H9 (cell line): ENCODE measurements around the gene RPL27A. TPM values are rescaled to one million over a fixed set of nuclear protein-coding genes. Genes with fewer than 3 reads are reported as not detected.
A peak's percentile ranks its signal among the peaks of the same experiment; 100 is the strongest.

Experiments
- DNase-seq: peaks from one replicate; pipeline ENCODE4 v3.0.0-alpha.2; 2017
- H2AFZ ChIP-seq: one replicate; pipeline ENCODE4 v1.6.1; 2013; ENCODE audit warnings: mild to moderate bottlenecking, low read length, control low read depth, moderate library complexity
- H2AK5ac ChIP-seq: 2 replicates; pipeline ENCODE4 v1.6.1; 2013; ENCODE audit warnings: low read length, control low read depth, mixed read lengths; ENCODE audit not compliant: insufficient read length
- H2BK120ac ChIP-seq: one replicate; pipeline ENCODE4 v1.6.1; 2013; ENCODE audit warnings: low read depth, mild to moderate bottlenecking, low read length, control low read depth, inconsistent platforms; ENCODE audit not compliant: poor library complexity, severe bottlenecking
- H2BK12ac ChIP-seq: 2 replicates; pipeline ENCODE4 v1.6.1; 2013; ENCODE audit warnings: low read length, control low read depth, mixed read lengths, low read depth; ENCODE audit not compliant: insufficient read length
- H2BK15ac ChIP-seq: 2 replicates; pipeline ENCODE4 v1.6.1; 2013; ENCODE audit warnings: low read depth, low read length, control low read depth
- H2BK20ac ChIP-seq: one replicate; pipeline ENCODE4 v1.6.1; 2013; ENCODE audit warnings: low read depth, mild to moderate bottlenecking, low read length, control low read depth, inconsistent platforms; ENCODE audit not compliant: poor library complexity, severe bottlenecking
- H2BK5ac ChIP-seq: 2 replicates; pipeline ENCODE4 v1.6.1; 2013; ENCODE audit warnings: low read length, control low read depth, mixed read lengths; ENCODE audit not compliant: insufficient read length
- H3K14ac ChIP-seq: 2 replicates; pipeline ENCODE4 v1.6.1; 2013; ENCODE audit warnings: low read length, control low read depth; ENCODE audit not compliant: insufficient read depth
- H3K18ac ChIP-seq: 2 replicates; pipeline ENCODE4 v1.6.1; 2013; ENCODE audit warnings: low read depth, mild to moderate bottlenecking, mixed read lengths, low read length, control low read depth; ENCODE audit not compliant: insufficient read length
- H3K23ac ChIP-seq: 2 replicates; pipeline ENCODE4 v1.6.1; 2013; ENCODE audit warnings: low read length, control low read depth, mixed read lengths, low read depth; ENCODE audit not compliant: insufficient read length
- H3K23me2 ChIP-seq: 2 replicates; pipeline ENCODE4 v1.6.1; 2013; ENCODE audit warnings: low read depth, mild to moderate bottlenecking, mixed read lengths, low read length, control low read depth; ENCODE audit not compliant: insufficient read length, poor library complexity, severe bottlenecking
- H3K27ac ChIP-seq: 2 replicates; pipeline ENCODE4 v1.5.1; 2013; ENCODE audit warnings: low read length, control low read depth, mixed read lengths, low read depth; ENCODE audit not compliant: insufficient read length
- H3K27me3 ChIP-seq: 2 replicates; pipeline ENCODE4 v1.6.1; 2013; ENCODE audit warnings: low read length, control low read depth, inconsistent platforms; ENCODE audit not compliant: insufficient read depth
- H3K4ac ChIP-seq: 2 replicates; pipeline ENCODE4 v1.6.1; 2013; ENCODE audit warnings: low read depth, mild to moderate bottlenecking, control low read depth, inconsistent platforms, low read length, moderate library complexity
- H3K4me1 ChIP-seq: 2 replicates; pipeline ENCODE4 v1.6.1; 2013; ENCODE audit warnings: low read length, control low read depth, inconsistent platforms; ENCODE audit not compliant: insufficient read depth
- H3K4me2 ChIP-seq: 2 replicates; pipeline ENCODE4 v1.6.1; 2013; ENCODE audit warnings: low read length, control low read depth, mixed read lengths; ENCODE audit not compliant: insufficient read length, insufficient read depth
- H3K56ac ChIP-seq: 2 replicates; pipeline ENCODE4 v1.6.1; 2013; ENCODE audit warnings: low read depth, mild to moderate bottlenecking, mixed read lengths, low read length, control low read depth; ENCODE audit not compliant: insufficient read length
- H3K79me1 ChIP-seq: 2 replicates; pipeline ENCODE4 v1.6.1; 2013; ENCODE audit warnings: low read depth, mild to moderate bottlenecking, moderate library complexity, low read length, control low read depth, inconsistent platforms; ENCODE audit not compliant: insufficient read depth, poor library complexity, severe bottlenecking
- H3K79me2 ChIP-seq: 2 replicates; pipeline ENCODE4 v1.6.1; 2013; ENCODE audit warnings: low read length, control low read depth, inconsistent platforms; ENCODE audit not compliant: insufficient read depth
- H3K9ac ChIP-seq: 2 replicates; pipeline ENCODE4 v1.6.1; 2013; ENCODE audit warnings: low read length, control low read depth, mixed read lengths; ENCODE audit not compliant: insufficient read length; ENCODE audit errors: extremely low read depth
- H3K9me3 ChIP-seq: one replicate; pipeline ENCODE4 v1.6.1; 2013; ENCODE audit warnings: low read depth, low read length, inconsistent platforms; ENCODE audit not compliant: control insufficient read depth
- H3T11ph ChIP-seq: one replicate; pipeline ENCODE4 v1.6.1; 2013; ENCODE audit warnings: mild to moderate bottlenecking, low read length, control low read depth, inconsistent platforms
- H4K20me1 ChIP-seq: one replicate; pipeline ENCODE4 v1.6.1; 2013; ENCODE audit not compliant: control insufficient read depth, insufficient read length, insufficient read depth
- H4K5ac ChIP-seq: 2 replicates; pipeline ENCODE4 v1.6.1; 2013; ENCODE audit warnings: low read depth, mild to moderate bottlenecking, mixed read lengths, low read length, control low read depth; ENCODE audit not compliant: insufficient read length
- H4K8ac ChIP-seq: replicated peaks from 2 replicates; pipeline ENCODE4 v1.6.1; 2013; ENCODE audit warnings: low read length, control low read depth, mixed read lengths, low read depth; ENCODE audit not compliant: insufficient read length
- H4K91ac ChIP-seq: 2 replicates; pipeline ENCODE4 v1.6.1; 2013; ENCODE audit warnings: low read depth, mild to moderate bottlenecking, moderate library complexity, mixed read lengths, low read length, control low read depth; ENCODE audit not compliant: insufficient read length
- H3K27ac Mint-ChIP-seq, 3 experiments: 2 replicates in 2 of 3; 3 replicates in 1 of 3; pipeline ENCODE4 v1.8.0; 2020 to 2021; ENCODE audit warnings: mixed read lengths in 3 of 3, mild to moderate bottlenecking in 1 of 3, moderate library complexity in 1 of 3
- H3K27me3 Mint-ChIP-seq: 2 replicates; pipeline ENCODE4 v1.8.0; 2021; ENCODE audit warnings: low read depth, mild to moderate bottlenecking, moderate library complexity, mixed read lengths
- H3K36me3 Mint-ChIP-seq, 3 experiments: 2 replicates in 2 of 3; 3 replicates in 1 of 3; pipeline ENCODE4 v1.8.0; 2020 to 2021; ENCODE audit warnings: low read depth in 3 of 3, mixed read lengths in 3 of 3; ENCODE audit not compliant: insufficient read depth in 1 of 3
- H3K4me1 Mint-ChIP-seq, 2 experiments: 2 replicates each; pipeline ENCODE4 v1.8.0; 2020; ENCODE audit warnings: mixed read lengths in 2 of 2
- H3K4me3 Mint-ChIP-seq, 2 experiments: 2 replicates in 1 of 2; 3 replicates in 1 of 2; pipeline ENCODE4 v1.8.0; 2020 to 2021; ENCODE audit warnings: mild to moderate bottlenecking in 2 of 2, mixed read lengths in 2 of 2, moderate library complexity in 1 of 2
- H3K9me3 Mint-ChIP-seq, 2 experiments: 2 replicates in 1 of 2; 3 replicates in 1 of 2; pipeline ENCODE4 v1.8.0; 2020; ENCODE audit warnings: mild to moderate bottlenecking in 2 of 2, mixed read lengths in 2 of 2, moderate library complexity in 1 of 2
- WGBS: extraction: QIAGEN DNeasy Blood & Tissue Kit; methylation state at CpG from one replicate; pipeline ENCODE4 v1.1.7; 2013; ENCODE audit warnings: missing lambda C conversion rate, low lambda C conversion rate, mixed read lengths; ENCODE audit not compliant: insufficient read length; ENCODE audit errors: extremely low coverage; 5-methylcytosine and 5-hydroxymethylcytosine counted together
- total RNA-seq: library from RNA; stranded (reverse); gene quantifications from 2 replicates; pipeline ENCODE4 v1.2.1, GENCODE V29; 2021
- TF ChIP-seq, protein P1 (sequence below): fragments of 200-600 bp; sonication (generic); conservative IDR thresholded peaks from 3 replicates; pipeline ENCODE4 v1.8.0; 2021; ENCODE audit warnings: antibody characterized with exemption, mild to moderate bottlenecking

The RPL27A gene
- total RNA-seq, 1 experiment from 2014 or later: 1,152 TPM

GRCh38 chr11:8712506-8712905 is 29.9 kb downstream of the RPL27A start:
- Histone ChIP-seq H4K8ac (no peak overlapping the region), H2BK20ac (no peak overlapping the region), H3K4me1 (no peaks in the 10 kb centered on the region), H3K23ac (no peak overlapping the region), H3K9ac (no peak overlapping the region), H2BK12ac (no peak overlapping the region), H4K20me1 (no peaks in the 10 kb centered on the region), H4K5ac (no peak overlapping the region), H3K18ac (no peak overlapping the region), H3K9me3 (no peaks in the 10 kb centered on the region), H2BK5ac (no peak overlapping the region), H3K23me2 (no peaks in the 10 kb centered on the region), H2AK5ac (no peak overlapping the region), H2BK15ac (no peak overlapping the region), H4K91ac (no peak overlapping the region), H3K4me2 (no peak overlapping the region), H3K14ac (no peak overlapping the region), H2BK120ac (no peak overlapping the region), H3K56ac (no peak overlapping the region), H3T11ph (no peak overlapping the region), H3K4ac (no peak overlapping the region), H3K79me1 (no peaks in the 10 kb centered on the region), H2AFZ (no peak overlapping the region), H3K27ac (no peak overlapping the region), H3K27me3 (no peaks in the 10 kb centered on the region), H3K79me2 (no peaks in the 10 kb centered on the region)
- H3K36me3 Mint-ChIP-seq: peaks cover 0 to 14% (median 10%) of the 10 kb centered on the region in 3 experiments; a peak in 6 of 7 replicates
- H3K4me3 Mint-ChIP-seq: no peak overlapping the region
- no peak for DNase-seq
- peaks cover 26 to 29% of the 10 kb centered on the region in 2 experiments for H3K4me1 Mint-ChIP-seq
- TF ChIP-seq, protein P1, sequence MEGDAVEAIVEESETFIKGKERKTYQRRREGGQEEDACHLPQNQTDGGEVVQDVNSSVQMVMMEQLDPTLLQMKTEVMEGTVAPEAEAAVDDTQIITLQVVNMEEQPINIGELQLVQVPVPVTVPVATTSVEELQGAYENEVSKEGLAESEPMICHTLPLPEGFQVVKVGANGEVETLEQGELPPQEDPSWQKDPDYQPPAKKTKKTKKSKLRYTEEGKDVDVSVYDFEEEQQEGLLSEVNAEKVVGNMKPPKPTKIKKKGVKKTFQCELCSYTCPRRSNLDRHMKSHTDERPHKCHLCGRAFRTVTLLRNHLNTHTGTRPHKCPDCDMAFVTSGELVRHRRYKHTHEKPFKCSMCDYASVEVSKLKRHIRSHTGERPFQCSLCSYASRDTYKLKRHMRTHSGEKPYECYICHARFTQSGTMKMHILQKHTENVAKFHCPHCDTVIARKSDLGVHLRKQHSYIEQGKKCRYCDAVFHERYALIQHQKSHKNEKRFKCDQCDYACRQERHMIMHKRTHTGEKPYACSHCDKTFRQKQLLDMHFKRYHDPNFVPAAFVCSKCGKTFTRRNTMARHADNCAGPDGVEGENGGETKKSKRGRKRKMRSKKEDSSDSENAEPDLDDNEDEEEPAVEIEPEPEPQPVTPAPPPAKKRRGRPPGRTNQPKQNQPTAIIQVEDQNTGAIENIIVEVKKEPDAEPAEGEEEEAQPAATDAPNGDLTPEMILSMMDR: no peak
- peak overlapping the region in 1 of 3 experiments; percentile 62; a peak in 2 of 7 replicates for H3K27ac Mint-ChIP-seq
- no peaks in the 10 kb centered on the region for H3K27me3 Mint-ChIP-seq
- H3K9me3 Mint-ChIP-seq: no peaks in the 10 kb centered on the region; a peak in 1 of 5 replicates
- no CpG with 5 or more reads among the region's 12 CpGs for WGBS
